Measurements from ENCODE around the gene NRN1L.
A peak's percentile ranks its signal among the peaks of the same experiment; 100 is the strongest.

Gene NRN1L

GRCh38 chr16:67864594-67864993, 20.1 kb upstream of the NRN1L start:
- Histone ChIP-seq H3K4me2 (no peak overlapping the region), H3K9ac (no peak overlapping the region), H3K27me3 (no peaks in the 10 kb centered on the region), H3K4me3 (no peak overlapping the region), H3K27ac (no peak overlapping the region), H3K4me1 (peaks cover 0 to 34% (median 26%) of the 10 kb centered on the region in 10 experiments; a peak in 14 of 20 replicates), H3K9me3 (replicated peaks in 1 of 11) (no peaks in the 10 kb centered on the region), H4K20me1 (peaks cover 58 to 97% (median 93%) of the 10 kb centered on the region in 11 experiments; a peak in 21 of 22 replicates), H3K36me3 (peaks cover 82 to 100% (median 98%) of the 10 kb centered on the region in 11 experiments)
- no peak for TF ChIP-seq Cebpa-rat (IDR thresholded peaks at IDR 0.05)

- Histone ChIP-seq H3K9me3 (replicated peaks in 1 of 11) (no peaks in the 10 kb centered on the region), H3K4me1 (peaks cover 0 to 32% (median 25%) of the 10 kb centered on the region in 10 experiments; a peak in 14 of 20 replicates), H4K20me1 (peaks cover 53 to 96% (median 90%) of the 10 kb centered on the region in 11 experiments; a peak in 21 of 22 replicates), H3K4me2 (no peak overlapping the region), H3K36me3 (peaks cover 88 to 100% (median 99%) of the 10 kb centered on the region in 11 experiments), H3K4me3 (no peak overlapping the region), H3K27me3 (no peaks in the 10 kb centered on the region), H3K27ac (no peak overlapping the region), H3K9ac (no peak overlapping the region)
- TF ChIP-seq Cebpa-rat (IDR thresholded peaks at IDR 0.05), result no peak
Measured at GRCh38 chr16:67865318-67865717, 19.4 kb upstream of the NRN1L start.

- no peaks in the 10 kb centered on the region for H3K27me3 ChIP-seq
- no peaks in the 10 kb centered on the region for H3K9me3 ChIP-seq (replicated peaks in 1 of 11)
- H3K4me3 ChIP-seq, result no peak overlapping the region
- H4K20me1 ChIP-seq, result peaks cover 24 to 87% (median 70%) of the 10 kb centered on the region in 11 experiments; a peak in 21 of 22 replicates
- H3K27ac ChIP-seq, result no peak overlapping the region
- TF ChIP-seq Cebpa-rat (IDR thresholded peaks at IDR 0.05), result no peak
- H3K4me1 ChIP-seq, result peaks cover 6 to 19% (median 12%) of the 10 kb centered on the region in 10 experiments
- H3K4me2 ChIP-seq, result no peak overlapping the region
- H3K9ac ChIP-seq, result 0 out of 22 replicates have a peak overlapping the region, but pooled peaks of 2 of the 11 experiments have one; percentile 11 to 29
- peaks cover 77 to 92% (median 86%) of the 10 kb centered on the region in 11 experiments for H3K36me3 ChIP-seq
Measured at GRCh38 chr16:67868290-67868689, 16.4 kb upstream of the NRN1L start.

GRCh38 chr16:67869653-67870052, 15.0 kb upstream of the NRN1L start:
- Histone ChIP-seq H3K36me3 (peaks cover 69 to 80% (median 75%) of the 10 kb centered on the region in 11 experiments), H3K4me1 (peaks cover 15 to 27% (median 21%) of the 10 kb centered on the region in 10 experiments), H4K20me1 (peaks cover 19 to 87% (median 69%) of the 10 kb centered on the region in 11 experiments; a peak in 21 of 22 replicates), H3K4me2 (no peak overlapping the region), H3K27ac (no peak overlapping the region), H3K4me3 (no peak overlapping the region), H3K27me3 (no peaks in the 10 kb centered on the region), H3K9me3 (replicated peaks in 1 of 11) (no peaks in the 10 kb centered on the region), H3K9ac (no peak overlapping the region; a peak in 1 of 22 replicates)
- no peak for TF ChIP-seq Cebpa-rat (IDR thresholded peaks at IDR 0.05)

GRCh38 chr16:67871256-67871655, 13.4 kb upstream of the NRN1L start:
- TF ChIP-seq Cebpa-rat (IDR thresholded peaks at IDR 0.05), result no peak
- H3K36me3 ChIP-seq, result peaks cover 60 to 80% (median 72%) of the 10 kb centered on the region in 11 experiments
- H3K4me2 ChIP-seq, result peak overlapping the region in 3 of 11 experiments; percentile 97 to 98 (median 98); a peak in 5 of 22 replicates
- no peaks in the 10 kb centered on the region for H3K27me3 ChIP-seq
- H3K4me1 ChIP-seq, result peaks cover 26 to 42% (median 34%) of the 10 kb centered on the region in 10 experiments
- H3K9me3 ChIP-seq (replicated peaks in 1 of 11), result no peaks in the 10 kb centered on the region
- H4K20me1 ChIP-seq, result peaks cover 22 to 87% (median 69%) of the 10 kb centered on the region in 11 experiments; a peak in 20 of 22 replicates
- peak overlapping the region in 5 of 11 experiments; percentile 6 to 96 (median 18); a peak in 7 of 22 replicates for H3K9ac ChIP-seq
- peak overlapping the region in 2 of 11 experiments; percentile 6 to 91; a peak in 4 of 22 replicates for H3K27ac ChIP-seq
- H3K4me3 ChIP-seq, result no peak overlapping the region

- no peaks in the 10 kb centered on the region for H3K9me3 ChIP-seq (replicated peaks in 1 of 11)
- H3K4me2 ChIP-seq, result peak overlapping the region; percentile 86 to 98 (median 97); a peak in 21 of 22 replicates
- TF ChIP-seq Cebpa-rat (IDR thresholded peaks at IDR 0.05), result no peak
- H3K27me3 ChIP-seq, result no peaks in the 10 kb centered on the region
- peak overlapping the region; percentile 63 to 93 (median 89); a peak in 17 of 22 replicates for H3K27ac ChIP-seq
- H3K36me3 ChIP-seq, result peaks cover 60 to 80% (median 72%) of the 10 kb centered on the region in 11 experiments
- peaks cover 26 to 42% (median 34%) of the 10 kb centered on the region in 10 experiments for H3K4me1 ChIP-seq
- H4K20me1 ChIP-seq, result peaks cover 26 to 87% (median 69%) of the 10 kb centered on the region in 11 experiments; a peak in 20 of 22 replicates
- peak overlapping the region; percentile 88 to 97 (median 94); a peak in 19 of 22 replicates for H3K9ac ChIP-seq
- H3K4me3 ChIP-seq, result peak overlapping the region in 9 of 10 experiments; percentile 90 to 100 (median 97); a peak in 16 of 20 replicates
Measured at GRCh38 chr16:67872131-67872630, 12.5 kb upstream of the NRN1L start.

GRCh38 chr16:67872631-67873434, 11.9 kb upstream of the NRN1L start, which contains the start of gene EDC4:
Gene EDC4, plus strand, starts transcription at chr16:67873052. Its CDS starts 210 bp downstream, at chr16:67873262.
- Histone ChIP-seq H4K20me1 (peaks cover 26 to 87% (median 69%) of the 10 kb centered on the region in 11 experiments; a peak in 20 of 22 replicates), H3K9me3 (replicated peaks in 1 of 11) (no peaks in the 10 kb centered on the region), H3K4me1 (peaks cover 26 to 42% (median 34%) of the 10 kb centered on the region in 10 experiments), H3K4me3 (peak within 1 kb of the TSS; percentile 90 to 100 (median 96)), H3K36me3 (peaks cover 60 to 80% (median 72%) of the 10 kb centered on the region in 11 experiments), H3K27ac (peak within 1 kb of the TSS; percentile 82 to 93 (median 89)), H3K27me3 (no peaks in the 10 kb centered on the region), H3K9ac (peak within 1 kb of the TSS; percentile 88 to 97 (median 94)), H3K4me2 (peak within 1 kb of the TSS; percentile 86 to 98 (median 97))
- no peak for TF ChIP-seq Cebpa-rat (IDR thresholded peaks at IDR 0.05)

GRCh38 chr16:67873435-67874370, 11.0 kb upstream of the NRN1L start:
- Histone ChIP-seq H3K9me3 (replicated peaks in 1 of 11) (no peaks in the 10 kb centered on the region), H3K4me3 (peak overlapping the region; percentile 90 to 100 (median 96)), H3K4me2 (peak overlapping the region; percentile 86 to 98 (median 97)), H3K4me1 (peaks cover 26 to 42% (median 34%) of the 10 kb centered on the region in 10 experiments), H4K20me1 (peaks cover 26 to 85% (median 64%) of the 10 kb centered on the region in 11 experiments; a peak in 20 of 22 replicates), H3K36me3 (peaks cover 60 to 80% (median 72%) of the 10 kb centered on the region in 11 experiments), H3K27ac (peak overlapping the region; percentile 82 to 93 (median 89)), H3K27me3 (no peaks in the 10 kb centered on the region), H3K9ac (peak overlapping the region; percentile 88 to 97 (median 94))
- TF ChIP-seq Cebpa-rat (IDR thresholded peaks at IDR 0.05), result no peak

All from BLaER1 treated with 17β-estradiol and CSF1 and Interleukin-3, amounts not matched to agents 10 nM and 100 nM (cell line).